Islet of Langerhans (tissue), 1 donor: ENCODE data around the gene PAXX.

Source experiments
- FAIRE-seq: peaks from one replicate; lab custom pipeline; 2011; peaks lifted over from hg19 to GRCh38; lab: Jason Lieb, UNC

Gene PAXX

DNA sequence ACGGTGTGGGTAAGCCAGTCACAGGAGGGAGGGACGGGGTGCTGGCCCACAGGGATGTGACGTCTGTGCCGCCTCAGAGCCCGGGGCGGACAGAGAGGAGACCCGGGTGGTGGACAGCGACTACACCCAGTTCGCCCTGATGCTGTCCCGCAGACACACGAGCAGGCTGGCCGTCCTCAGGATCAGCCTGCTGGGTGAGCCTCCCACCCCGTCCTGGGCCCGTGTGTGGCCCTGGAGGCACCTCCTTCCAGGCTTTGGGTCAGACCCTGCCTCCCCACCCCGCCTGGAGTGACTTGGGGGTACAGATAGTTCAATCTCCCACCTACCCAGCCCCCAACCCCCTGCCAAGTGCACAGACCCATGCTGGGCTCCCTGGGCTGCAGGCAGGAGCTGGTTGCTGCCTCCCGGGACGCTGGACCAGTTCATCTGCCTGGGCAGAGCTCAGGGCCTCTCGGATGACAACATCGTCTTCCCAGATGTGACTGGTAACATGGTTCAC lies 38.4 kb upstream of the PAXX start:
- no peak for FAIRE-seq

DNA sequence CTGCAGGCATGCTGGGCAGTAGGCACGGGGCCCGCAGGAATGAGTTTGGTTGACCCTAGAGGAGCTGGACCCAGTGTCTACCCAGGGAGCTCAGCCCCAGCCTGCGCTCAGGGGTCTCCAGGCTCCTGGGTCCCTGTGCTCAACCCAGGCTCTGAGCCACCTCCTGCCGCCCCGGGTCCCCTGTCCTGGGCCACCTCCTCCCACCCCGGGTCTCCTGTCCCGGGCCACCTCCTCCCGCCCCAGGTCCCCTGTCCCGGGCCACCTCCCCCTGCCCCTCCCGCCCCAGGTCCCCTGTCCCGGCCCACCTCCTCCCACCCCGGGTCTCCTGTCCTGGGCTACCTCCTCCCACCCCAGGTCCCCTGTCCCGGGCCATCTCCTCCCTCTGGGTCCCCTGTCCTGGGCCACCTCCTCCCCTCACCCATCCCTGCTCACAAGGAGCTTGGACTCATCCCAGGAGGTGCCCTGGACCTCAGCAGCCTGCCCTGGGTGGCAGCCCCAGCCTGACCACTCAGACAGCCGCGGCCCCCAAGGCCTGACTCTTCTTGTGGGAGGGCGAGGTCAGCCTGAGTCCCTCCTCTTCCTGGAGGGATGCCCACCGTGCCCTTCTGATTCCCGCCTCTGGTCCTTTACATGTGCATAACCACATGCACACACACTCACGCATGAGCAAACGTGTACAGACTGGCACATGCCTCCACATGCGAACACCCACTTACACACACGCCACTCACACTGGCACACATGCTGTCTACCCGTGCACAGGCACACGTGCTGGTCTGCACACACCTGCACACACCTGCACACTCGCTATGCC lies 37.7 kb upstream of the PAXX start:
- FAIRE-seq: no peak

DNA sequence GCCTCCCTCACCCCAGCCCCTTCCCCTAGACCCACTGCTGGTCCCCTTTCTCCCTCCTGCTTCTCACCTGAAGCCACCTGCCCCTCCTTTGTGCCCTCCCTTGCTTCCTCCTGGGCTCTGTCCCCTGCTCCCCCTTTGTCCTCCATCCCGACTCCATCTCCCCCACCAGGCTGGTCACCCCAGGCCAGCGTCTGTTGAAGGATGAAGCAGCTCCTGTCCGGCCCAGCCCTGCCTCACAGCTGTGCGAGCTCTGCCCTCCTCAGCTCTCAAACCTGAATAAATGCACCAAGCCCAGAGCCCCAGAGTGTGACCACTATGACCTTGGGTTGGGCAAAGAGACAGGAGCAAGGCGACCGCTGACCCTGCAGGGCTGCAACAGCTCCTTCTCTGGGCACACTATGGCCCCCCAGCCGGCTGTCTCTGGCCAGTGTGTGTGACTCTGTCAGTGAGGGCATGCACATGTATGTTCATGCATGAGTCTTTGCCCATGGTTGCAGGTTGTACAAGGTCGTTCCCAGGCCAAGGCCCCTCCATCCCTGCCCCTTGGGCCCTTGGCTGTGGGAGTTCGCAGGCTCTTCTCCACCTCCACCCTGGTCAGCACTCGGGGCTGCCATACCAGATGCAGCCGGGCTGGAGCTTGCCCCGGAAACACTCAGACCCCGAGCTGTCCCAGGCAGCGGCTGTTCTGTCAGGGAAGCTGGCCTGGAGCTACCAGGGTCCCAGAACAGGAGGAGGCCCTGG lies 36.9 kb upstream of the PAXX start:
- FAIRE-seq: no peak

DNA sequence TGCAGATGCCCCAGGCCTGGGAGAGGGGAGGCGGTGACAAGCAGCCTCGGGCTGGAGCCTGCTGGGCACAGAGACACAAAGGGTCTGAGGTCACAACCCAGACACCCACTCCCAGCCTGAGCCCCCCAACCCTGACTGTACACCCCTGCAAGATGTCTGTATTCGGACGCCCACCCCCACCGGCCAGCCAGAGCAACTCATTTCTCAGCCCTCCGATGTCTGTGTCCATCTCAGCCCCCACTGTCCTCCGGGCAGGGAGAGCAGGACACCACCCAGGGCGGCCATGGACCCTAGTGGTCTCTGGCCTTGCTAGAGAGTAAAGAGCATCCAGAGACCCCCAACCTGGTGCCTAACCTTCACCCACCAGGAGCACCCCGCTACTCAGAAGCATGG lies 36.3 kb upstream of the PAXX start:
- no peak for FAIRE-seq

DNA sequence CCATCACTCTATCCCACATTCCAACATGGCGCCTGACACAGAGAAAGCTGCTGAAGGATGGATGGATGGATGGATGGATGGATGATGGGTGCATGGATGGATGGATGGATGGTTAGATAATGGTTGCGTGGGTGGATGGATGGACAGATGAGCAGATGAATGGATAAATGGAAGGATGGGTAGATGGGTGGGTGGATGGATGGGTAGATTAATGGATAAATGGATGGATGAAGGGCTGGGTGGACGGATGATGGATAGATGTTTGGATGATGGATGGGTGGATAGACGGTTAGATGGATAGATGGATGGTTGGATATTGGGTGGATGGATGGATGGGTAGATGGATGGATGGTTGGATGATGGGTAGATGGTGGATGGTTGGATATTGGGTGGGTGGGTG lies 35.6 kb upstream of the PAXX start:
- no peak for FAIRE-seq

DNA sequence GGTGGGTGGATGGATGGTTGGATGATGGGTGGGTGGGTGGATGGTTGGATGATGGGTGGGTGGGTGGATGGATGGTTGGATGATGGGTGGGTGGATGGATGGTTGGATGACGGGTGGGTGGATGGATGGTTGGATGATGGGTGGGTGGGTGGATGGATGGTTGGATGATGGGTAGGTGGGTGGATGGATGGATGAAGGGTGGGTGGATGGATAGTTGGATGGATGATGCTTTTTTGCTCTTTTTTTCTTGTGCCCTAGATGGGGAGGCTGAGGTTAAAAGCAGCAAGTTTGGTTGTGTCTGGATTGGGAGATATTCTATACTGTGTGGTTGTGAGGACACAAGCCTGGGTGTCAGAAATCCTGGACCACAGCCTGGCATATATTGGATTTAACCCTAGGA lies 34.8 kb upstream of the PAXX start:
- no peak for FAIRE-seq

DNA sequence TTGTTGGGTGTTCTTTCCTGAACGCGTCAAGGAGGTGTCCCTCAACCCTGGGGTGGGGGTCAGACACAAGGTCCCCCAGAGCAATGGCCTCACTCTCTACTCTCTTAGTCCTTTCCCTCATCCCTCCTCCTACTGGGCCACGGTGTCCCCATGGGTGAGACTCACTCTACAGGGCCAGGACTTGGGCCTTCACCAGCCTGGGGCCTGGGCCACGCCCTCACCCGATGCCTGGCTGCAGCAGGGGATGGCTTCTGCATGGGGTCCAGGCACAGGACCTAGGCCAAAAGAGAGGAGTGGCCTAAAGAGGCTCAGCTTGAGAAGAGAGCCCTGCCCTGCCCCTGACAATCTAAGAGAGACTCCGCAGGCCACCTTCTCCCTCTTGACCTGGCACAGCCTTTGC lies 34.3 kb upstream of the PAXX start:
- FAIRE-seq: no peak

DNA sequence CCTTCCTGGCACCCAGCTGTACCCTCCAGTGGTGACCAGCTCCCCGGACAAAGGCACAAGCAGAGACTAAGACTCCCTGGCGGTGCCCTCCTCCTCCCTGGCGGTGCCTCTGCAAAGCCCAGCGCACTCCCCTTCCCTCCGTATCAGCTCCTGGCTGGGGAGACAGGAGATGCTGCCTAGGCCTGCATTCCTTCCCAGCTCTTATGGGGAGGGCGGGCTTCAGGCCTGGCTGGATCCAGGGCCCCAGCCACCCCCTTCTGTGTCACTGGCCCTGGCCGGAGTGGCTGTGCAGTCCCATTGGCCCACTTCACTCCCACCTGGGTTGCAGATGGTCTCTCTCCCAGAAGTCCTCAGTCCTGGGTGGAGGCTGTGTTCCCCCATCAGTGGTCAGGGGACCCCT lies 33.7 kb upstream of the PAXX start:
- FAIRE-seq: no peak

DNA sequence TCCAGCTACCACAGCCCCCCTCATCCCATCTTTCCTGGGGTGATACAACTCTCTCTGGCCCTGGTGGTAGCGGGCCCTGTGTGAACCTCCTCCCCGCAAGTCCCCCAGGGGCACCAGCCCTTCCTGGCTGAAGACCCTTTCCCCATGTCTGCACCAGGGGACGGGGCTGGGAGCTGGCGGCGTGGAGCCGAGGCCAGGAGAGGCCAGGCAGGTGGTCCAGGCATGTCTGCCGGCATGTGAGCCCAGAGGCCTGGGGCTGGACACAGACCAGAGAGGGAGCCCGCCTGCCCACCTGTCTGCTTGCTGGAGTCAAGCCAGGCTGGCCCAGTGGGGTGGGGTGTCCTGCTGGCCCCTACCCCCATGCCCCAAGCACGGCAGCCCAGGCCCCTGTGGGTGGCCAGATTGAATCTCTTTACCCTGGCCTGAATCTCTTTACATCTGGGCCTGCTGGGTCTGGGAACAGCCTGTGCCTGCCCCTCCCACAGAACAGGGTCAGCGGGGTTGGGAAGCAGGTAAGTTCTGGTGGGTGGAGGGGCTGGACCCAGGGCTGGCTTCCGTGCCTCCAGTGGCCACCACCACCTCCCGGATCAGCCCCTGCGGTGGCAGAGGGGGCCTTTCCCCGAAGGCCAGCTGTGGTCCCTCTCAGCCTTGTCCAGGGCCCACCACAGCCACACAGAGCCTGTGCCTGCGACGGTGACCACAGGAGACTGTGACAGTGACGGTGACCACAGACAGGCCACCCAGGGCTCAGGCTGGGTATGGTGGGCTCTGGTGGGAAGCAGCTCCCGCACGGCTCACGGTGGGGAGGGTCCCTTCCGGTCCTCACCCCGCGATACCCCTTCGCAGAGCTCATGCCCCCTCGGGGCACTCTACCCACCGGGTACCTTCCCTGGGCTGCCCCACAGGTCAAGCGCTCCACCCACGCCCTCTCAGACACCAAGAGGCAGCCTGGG lies 33.0 kb upstream of the PAXX start:
- no peak for FAIRE-seq

DNA sequence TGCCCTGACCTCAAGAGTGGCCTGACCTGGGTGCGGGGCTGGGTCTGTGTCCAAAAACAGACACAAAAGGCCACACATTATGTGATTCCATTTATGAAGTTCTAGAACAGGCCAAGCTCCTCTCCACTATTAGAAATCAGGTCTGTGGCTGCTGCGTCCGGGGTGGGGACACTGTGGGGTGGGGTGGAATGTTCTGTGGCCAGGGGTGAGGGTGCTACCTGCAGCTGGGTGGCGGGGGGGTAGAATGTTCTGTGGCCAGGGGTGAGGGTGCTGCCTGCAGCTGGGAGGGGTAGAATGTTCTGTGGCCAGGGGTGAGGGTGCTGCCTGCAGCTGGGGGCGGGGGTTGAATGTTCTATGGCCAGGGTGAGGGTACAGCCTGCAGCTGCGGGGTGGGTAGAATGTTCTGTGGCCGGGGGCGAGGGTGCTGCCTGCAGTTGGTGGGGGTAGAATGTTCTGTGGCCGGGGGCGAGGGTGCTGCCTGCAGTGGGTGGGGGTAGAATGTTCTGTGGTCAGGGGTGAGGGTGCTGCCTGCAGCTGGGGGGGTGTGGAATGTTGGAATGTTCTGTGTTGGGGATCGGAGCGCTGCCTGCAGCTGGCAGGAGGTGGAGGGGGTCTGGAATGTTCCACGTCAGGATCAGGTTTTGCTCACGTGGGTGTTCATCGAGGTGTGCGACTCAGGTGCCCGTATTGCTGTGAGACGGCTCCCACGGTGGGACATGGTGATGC lies 31.8 kb upstream of the PAXX start:
- no peak for FAIRE-seq

DNA sequence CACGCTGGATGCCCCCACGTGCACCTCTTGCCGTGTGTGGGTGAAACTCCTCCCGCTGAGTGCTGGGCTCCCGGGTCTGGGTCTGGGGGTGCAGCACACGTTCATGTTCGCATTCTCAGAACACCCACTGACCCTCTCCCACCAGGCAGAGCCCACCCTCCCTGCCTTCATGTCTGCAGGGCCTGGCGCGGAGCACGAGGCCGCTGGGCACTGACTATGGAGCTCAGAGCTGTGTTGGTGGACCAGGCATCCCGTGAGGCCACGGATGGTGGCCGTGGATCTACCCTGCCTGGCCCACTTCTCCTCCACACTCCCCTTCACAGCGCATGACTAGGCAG lies 31.3 kb upstream of the PAXX start:
- FAIRE-seq: no peak

DNA sequence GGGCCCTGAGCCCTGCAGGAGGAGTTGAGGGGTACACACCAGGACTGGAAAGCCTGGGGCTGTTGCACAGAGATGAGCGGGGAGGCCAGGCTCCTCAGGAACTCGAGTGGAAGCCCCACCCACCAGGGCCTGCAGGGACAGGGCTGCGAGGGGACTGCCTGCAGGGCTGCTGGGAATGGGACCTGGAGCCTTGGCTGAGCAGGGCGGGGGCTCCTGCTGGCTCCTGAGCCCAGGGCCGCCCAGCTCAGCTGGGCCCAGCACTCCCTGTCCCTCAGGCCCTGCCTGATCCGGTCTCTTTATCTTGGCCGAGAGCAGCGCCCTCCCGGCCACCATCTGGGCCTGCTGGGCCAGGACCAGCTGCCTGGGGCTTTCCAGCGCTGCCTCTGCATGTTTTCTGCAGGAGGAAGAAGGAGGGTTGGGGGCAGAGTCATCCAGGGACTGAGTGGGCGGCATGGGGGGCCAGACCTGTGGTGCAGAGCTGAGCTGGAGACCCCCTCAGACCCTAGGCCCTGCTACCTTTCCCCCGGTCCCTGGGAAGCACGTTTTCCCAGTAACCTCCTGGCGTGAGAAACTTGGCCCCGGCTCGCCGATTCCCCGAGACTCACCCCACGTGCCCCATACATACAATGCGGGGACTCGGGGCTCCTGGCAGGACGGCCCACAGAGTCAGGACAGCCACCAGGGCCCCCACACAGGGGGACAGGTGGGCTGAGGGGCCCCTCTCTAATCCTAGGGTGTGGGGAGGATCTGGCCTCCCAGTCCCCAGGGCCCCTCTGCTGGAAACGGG lies 30.8 kb upstream of the PAXX start:
- FAIRE-seq: no peak

DNA sequence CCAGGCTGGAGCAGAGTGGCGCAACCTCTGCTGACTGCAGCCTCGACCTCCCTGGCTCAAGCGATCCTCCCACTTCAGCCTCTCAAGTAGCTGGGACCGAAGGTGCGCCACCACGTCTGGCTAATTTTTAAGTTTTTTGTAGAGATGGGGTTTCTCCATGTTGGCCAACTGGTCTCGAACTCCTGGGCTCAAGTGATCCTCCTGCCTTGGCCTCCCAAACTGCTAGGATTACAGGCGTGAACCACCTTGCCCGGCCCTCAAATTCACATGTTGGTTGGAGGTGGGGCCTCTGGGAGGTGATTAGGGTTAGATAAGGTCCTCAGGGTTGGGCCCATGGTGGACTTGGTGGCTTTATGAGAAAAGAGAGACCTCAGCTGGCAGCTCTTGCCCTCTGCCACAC lies 30.1 kb upstream of the PAXX start:
- no peak for FAIRE-seq

DNA sequence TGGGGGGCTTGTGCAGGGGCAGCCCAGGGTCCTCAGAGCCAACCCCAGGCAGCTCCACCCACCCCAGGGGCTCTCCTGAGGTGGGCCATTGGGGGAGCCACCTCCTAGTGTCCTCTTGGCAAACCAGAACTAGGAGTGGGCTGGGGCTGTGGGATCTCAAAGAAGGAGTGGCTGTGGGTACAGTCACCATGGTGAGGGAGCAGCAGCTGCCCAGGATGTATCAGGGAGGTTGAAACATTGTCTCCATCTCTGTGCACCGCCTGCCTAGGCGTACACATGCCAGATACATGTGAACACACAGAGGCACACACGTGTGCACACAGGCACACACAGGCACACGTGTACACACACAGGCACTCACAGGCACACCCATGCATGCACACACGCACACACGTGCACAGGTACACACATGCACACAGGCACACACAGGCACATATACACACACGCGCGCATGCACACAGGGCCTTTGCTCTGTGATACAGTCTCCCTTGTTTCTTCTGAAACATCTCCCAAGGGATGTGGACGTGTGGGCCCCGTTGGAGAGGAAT lies 29.4 kb upstream of the PAXX start:
- FAIRE-seq: no peak

DNA sequence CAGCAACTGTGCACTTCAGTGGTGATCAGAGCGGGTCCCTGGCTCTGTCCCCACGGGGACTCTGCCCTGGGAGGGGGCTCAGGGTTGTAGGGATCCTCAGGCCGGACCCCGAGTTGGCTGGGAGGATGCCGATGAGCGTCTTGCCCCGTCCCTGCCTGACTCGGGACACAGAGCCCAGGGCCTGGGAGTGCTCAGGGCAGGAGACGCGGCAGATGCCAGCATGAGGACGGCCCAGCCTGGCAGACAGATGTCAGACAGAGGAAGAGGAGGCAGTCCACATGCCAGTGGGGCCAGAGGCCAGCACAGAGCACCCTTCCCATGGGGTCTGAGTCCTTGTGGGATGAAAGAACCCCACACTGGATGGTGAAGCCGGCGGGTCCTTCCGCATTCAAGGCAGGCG lies 28.9 kb upstream of the PAXX start:
- FAIRE-seq: no peak

DNA sequence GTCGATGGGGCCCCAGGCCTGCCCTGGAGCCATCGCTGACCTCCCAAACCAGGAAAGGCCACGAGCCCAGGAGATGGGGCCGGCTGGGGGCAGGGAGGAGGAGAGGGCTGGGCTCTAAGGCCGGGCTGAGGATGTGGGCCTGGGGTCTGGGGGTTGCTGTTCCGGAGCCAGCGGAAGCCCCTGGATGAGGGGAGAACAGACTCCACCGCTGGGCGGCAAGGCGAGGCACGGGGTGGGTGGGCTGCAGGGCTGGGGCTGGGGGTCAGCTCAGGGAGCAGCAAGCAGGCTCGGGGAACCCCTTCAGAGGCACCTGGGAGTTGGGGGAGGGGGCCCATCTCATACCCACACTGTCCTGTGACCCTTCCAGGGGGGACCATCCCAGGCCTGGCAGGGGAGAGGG lies 28.5 kb upstream of the PAXX start:
- FAIRE-seq: no peak

DNA sequence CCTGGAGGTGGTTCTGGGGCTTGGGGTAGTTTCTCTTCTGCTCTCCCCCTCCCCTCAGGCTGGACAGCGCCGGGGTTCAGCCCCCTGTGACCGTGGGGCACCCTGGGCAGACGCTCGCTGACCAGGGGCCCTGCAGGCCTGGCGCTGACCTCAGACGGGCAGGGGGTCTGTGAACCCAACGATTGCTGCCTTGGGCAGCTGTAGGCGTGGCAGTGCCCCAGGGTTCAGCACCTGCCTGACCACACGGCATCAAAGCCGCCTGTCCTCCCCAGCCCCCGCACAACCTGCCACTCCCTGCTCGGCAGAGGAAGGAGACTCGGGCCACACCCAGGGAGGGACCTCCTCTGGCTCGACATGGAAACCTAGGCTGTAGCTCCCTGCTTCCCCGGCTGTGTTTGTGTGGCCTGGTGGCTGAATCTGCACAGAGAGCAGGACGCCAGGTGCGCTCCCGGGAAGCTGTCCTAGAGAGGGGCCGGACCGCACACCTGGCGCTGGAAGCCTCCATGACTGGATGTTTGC lies 28.0 kb upstream of the PAXX start:
- FAIRE-seq: no peak

DNA sequence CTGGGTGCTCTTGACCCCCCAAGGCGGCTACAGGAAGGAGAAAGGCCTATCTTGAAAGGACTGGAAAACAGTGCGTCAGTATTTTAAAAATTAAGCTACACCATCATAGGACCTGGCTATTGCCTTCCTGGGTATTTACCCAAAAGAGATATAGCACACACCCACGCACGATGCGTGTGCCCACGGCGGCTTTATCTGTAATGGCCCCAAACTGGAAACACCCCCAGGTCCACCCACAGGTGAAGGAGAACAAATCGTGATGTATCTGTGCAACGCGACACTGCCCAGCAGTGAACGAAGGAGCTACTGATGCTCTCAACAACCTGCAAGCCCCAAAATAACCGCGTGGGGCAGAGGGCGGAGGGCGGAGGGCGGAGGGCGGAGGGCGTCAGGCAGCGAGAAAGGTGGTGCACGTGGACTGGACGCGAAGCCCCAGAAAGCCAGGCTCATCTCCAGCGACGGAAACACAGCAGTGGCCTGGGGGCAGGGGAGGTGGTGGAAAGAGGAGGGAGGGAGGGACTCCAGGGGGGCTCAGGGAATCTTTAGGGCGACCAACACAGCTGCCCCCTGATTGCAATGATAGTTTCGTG lies 27.3 kb upstream of the PAXX start:
- no peak for FAIRE-seq

DNA sequence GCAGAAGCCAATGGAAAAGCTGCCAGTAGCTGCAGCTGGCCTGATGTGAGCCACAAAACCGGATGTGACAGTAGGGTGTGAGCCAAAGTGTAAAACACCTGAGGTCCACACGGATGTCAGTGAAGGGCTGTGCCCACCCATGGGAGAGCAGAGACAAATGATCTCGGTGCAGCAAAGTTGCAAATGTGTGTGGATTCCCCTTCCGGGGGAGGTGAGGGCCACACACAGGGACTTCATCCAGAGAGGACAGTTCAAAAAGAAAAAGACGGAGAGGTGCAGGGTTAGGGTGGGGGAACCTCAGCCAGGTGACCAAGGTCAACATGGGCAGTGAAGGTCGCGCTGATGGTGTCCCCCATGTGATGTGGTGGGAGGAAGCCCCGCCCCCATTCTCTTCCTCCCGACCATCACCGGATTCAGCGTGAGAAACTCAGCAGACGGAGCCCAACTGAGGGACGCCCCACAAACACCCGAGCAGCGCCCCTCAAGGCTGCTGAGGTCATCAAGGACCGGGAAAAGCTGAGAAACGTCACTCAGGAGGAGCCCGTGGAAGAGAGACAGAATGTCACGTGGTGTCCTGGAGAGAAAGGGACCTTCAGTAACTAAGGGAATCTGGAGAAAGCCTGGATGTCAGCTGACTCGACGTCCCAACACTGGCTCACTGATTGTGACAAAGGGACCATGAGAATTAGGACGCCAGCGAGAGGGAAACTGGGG lies 26.3 kb upstream of the PAXX start:
- no peak for FAIRE-seq
